AG09309 (cell line): Measurements from ENCODE around the gene METAP1D.
"Not testable (repeated sequence)": the region's sequence is repeated elsewhere in the genome, so short reads cannot be mapped to it uniquely, and the experiment has no call there.

Experiments used
- DNase-seq: peaks from one replicate; pipeline ENCODE4 v3.0.0-alpha.2; 2010; ENCODE audit warnings: low read depth
- H3K4me3 ChIP-seq: 2 replicates; pipeline ENCODE4 v1.5.1; 2011; ENCODE audit warnings: mild to moderate bottlenecking, low read depth, low read length, moderate library complexity; ENCODE audit not compliant: control insufficient read depth
- TF ChIP-seq, protein P1 (sequence below): IDR thresholded peaks from 2 replicates; pipeline ENCODE4 v1.5.1; 2011; ENCODE audit warnings: mild to moderate bottlenecking, low read depth, low read length, inconsistent platforms; ENCODE audit not compliant: insufficient read depth, control insufficient read depth; ENCODE audit errors: missing control alignments

Gene METAP1D

DNA sequence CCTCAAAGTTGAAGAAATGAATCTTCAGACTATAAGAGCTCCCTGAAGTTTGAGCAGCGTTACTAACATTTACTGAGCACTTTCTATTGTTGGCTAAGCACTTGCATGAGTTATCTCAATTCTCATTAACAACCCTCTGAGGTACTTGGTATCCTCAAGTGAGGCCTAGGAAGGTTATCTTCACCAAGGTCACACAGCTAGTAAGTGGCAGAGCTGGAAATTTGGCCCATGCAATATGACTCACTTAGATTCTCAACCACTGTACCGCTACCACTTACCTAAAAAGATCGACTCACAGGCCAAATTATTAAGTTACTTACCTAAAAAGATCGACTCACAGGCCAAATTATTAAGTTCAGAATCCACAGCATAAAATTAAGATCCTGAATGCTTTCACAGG, 8.7 kb upstream of the METAP1D start:
- DNase-seq, result no peak
- no peak overlapping the region for H3K4me3 ChIP-seq
- TF ChIP-seq, protein P1, sequence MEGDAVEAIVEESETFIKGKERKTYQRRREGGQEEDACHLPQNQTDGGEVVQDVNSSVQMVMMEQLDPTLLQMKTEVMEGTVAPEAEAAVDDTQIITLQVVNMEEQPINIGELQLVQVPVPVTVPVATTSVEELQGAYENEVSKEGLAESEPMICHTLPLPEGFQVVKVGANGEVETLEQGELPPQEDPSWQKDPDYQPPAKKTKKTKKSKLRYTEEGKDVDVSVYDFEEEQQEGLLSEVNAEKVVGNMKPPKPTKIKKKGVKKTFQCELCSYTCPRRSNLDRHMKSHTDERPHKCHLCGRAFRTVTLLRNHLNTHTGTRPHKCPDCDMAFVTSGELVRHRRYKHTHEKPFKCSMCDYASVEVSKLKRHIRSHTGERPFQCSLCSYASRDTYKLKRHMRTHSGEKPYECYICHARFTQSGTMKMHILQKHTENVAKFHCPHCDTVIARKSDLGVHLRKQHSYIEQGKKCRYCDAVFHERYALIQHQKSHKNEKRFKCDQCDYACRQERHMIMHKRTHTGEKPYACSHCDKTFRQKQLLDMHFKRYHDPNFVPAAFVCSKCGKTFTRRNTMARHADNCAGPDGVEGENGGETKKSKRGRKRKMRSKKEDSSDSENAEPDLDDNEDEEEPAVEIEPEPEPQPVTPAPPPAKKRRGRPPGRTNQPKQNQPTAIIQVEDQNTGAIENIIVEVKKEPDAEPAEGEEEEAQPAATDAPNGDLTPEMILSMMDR, result no peak

DNA sequence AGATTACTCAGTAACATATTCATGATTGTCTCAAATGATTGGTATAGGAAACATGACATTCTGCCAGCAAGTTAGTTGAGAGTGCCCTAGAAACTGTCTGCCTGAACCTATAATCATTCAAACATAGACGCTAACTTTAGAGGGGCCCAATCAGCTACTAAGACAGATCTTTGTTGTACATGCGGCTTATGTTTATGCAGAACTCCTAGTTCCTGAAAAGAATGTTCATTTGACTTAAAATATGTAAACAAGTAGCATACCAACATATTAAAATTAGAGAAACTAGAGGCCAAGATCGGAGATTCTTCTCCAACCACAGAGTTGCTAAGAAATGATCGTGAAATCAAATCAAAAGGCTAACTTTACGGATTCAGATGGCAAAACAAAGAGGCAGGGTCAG, 4.2 kb upstream of the METAP1D start:
- TF ChIP-seq, protein P1, result no peak
- DNase-seq, result no peak
- H3K4me3 ChIP-seq, result no peak overlapping the region

- TF ChIP-seq, protein P1, result no peak
- no peak for DNase-seq
- no peak overlapping the region for H3K4me3 ChIP-seq
Measured at GRCh38 chr2:171996021-171996420, 3.7 kb upstream of the METAP1D start.

- H3K4me3 ChIP-seq, DNase-seq: not testable (repeated sequence)
Measured at GRCh38 chr2:171997031-171997430, 2.7 kb upstream of the METAP1D start.

DNA sequence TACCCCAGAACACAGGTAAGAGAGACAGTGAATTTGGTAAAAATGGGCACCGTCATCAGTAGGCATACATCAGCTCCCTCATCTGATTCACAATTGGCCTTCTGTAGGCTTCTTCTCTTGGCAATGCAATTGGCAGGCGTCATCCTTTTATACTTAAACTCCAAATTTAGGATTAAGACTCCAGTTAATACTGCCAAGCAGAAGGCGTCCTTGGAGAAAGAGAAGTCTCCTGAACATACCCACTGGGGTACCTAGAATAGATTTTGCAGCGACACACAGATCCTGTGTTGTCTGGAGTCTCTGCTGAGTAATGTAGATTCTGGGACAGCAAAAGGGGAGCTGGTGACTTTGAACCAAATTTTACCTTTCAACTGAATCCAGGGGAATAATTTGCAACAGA, 592 bp upstream of the METAP1D start:
- peak overlapping the region; percentile 45 for H3K4me3 ChIP-seq
- DNase-seq, result no peak
- TF ChIP-seq, protein P1, result no peak

DNA sequence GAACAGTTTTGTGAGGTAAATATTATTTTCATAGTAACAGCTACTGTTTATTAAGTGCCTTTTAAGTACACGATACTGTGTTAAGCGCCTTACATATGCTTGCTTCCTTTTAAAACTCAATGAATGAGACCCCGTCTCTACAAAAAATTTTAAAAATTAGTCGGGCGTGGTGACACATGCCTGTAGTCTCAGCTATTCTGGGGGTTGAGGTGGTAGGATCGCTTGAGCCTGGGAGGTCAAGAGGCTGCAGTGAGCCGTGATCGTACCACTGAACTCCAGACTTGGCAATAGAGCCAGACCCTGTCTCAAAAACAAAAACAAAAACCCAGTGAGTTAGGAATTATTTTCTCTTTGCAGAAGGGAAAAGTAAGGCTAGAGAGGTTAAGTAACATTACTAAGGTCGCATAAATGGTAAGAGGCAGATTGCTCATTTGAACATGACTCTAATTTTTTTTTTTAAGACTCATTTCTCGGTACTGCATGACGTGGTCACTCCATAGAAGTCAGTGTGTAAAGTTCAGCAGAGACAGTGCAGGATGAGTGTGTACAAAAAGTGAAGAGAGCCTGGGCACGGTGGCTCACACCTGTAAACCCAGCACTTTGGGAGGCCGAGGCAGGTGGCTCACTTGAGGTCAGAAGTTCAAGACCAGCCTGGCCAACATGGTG, 1.1 kb downstream of the METAP1D start:
- TF ChIP-seq, protein P1, result no peak
- H3K4me3 ChIP-seq, result peak overlapping the region; percentile 90; the same call in 1 of the 2 replicates

GRCh38 chr2:172007372-172007771, 7.6 kb downstream of the METAP1D start:
- DNase-seq, result no peak

More for the DNA sequence above, 1.1 kb downstream of the METAP1D start:
- no peak for DNase-seq

More at GRCh38 chr2:172007372-172007771, 7.6 kb downstream of the METAP1D start:
- TF ChIP-seq, protein P1, result no peak
- H3K4me3 ChIP-seq, result no peak overlapping the region
